Breast epithelium (tissue), 3 donors: ENCODE data around the gene RXRB.

Experiments used
- POLR2A ChIP-seq: fragments of 450-650 bp; IDR thresholded peaks from one replicate; pipeline ENCODE4 v1.6.1; 2016; ENCODE audit warnings: antibody characterized with exemption, mild to moderate bottlenecking, moderate library complexity
- POLR2AphosphoS5 ChIP-seq, 3 donors: sonication (generic); formaldehyde crosslinking; IDR thresholded peaks; one replicate each; pipeline ENCODE4 v1.6.1; 2017; ENCODE audit warnings: antibody characterized with exemption in 3 of 3
- TF ChIP-seq, protein P1 (sequence below), 3 donors: fragments of 450-650 bp; IDR thresholded peaks; one replicate each; pipeline ENCODE4 v1.5.1; 2016 to 2017; ENCODE audit warnings: antibody characterized with exemption in 3 of 3, mild to moderate bottlenecking in 3 of 3, moderate library complexity in 3 of 3

DNA sequence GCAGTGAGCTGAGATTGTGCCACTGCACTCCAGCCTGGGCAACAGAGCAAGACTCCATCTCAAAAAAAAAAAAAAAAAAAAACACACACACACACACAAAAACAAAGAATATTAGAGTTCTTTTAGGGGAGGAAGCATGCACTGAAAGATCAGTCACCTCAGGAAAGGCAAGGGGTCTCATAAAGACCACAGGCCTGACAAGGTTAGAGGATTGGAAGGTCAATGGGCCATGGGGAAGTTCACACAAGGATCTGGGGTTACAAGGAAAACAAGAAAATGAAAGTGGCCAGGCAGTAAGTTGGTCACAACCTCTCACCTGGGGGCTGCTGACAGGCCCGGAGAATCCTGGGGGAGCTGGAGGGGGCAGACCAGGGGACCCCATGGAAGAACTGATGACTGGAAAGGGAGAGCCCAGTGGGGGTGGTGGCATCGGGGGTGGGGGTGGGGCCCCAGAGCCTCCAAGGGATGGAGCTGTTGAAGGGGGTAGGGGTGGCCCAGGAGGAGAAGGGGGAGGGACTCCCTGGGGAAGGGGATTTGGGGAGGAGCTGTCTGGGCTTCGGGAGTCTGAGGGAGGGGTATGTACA lies 1.5 kb downstream of the RXRB start:
- TF ChIP-seq, protein P1, sequence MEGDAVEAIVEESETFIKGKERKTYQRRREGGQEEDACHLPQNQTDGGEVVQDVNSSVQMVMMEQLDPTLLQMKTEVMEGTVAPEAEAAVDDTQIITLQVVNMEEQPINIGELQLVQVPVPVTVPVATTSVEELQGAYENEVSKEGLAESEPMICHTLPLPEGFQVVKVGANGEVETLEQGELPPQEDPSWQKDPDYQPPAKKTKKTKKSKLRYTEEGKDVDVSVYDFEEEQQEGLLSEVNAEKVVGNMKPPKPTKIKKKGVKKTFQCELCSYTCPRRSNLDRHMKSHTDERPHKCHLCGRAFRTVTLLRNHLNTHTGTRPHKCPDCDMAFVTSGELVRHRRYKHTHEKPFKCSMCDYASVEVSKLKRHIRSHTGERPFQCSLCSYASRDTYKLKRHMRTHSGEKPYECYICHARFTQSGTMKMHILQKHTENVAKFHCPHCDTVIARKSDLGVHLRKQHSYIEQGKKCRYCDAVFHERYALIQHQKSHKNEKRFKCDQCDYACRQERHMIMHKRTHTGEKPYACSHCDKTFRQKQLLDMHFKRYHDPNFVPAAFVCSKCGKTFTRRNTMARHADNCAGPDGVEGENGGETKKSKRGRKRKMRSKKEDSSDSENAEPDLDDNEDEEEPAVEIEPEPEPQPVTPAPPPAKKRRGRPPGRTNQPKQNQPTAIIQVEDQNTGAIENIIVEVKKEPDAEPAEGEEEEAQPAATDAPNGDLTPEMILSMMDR (IDR thresholded peaks at IDR 0.05) = no peak
- TF ChIP-seq POLR2AphosphoS5 (IDR thresholded peaks at IDR 0.05) = no peak
- no peak for TF ChIP-seq POLR2A
